GM12891 (cell line): Measurements from ENCODE around the gene FAF1.

Source experiments
- PAX5 ChIP-seq: IDR thresholded peaks from 2 replicates; pipeline ENCODE4 v1.6.1; 2011; ENCODE audit warnings: low read length, moderate library complexity, mild to moderate bottlenecking; ENCODE audit not compliant: insufficient read depth, severe bottlenecking
- POLR2A ChIP-seq: IDR thresholded peaks from 2 replicates; pipeline ENCODE4 v1.6.1; 2011; ENCODE audit warnings: low read depth, low read length, control low read depth
- POLR2AphosphoS5 ChIP-seq: IDR thresholded peaks from 2 replicates; pipeline ENCODE4 v1.6.1; 2011; ENCODE audit warnings: low read depth, low read length, control low read depth
- POU2F2 ChIP-seq: IDR thresholded peaks from 2 replicates; pipeline ENCODE4 v1.6.1; 2011; ENCODE audit warnings: low read depth, mild to moderate bottlenecking, control low read depth, low read length, moderate library complexity
- SPI1 ChIP-seq: IDR thresholded peaks from 2 replicates; pipeline ENCODE4 v1.6.1; 2011; ENCODE audit warnings: low read depth, low read length, control low read depth
- TAF1 ChIP-seq: IDR thresholded peaks from 2 replicates; pipeline ENCODE4 v1.6.1; 2011; ENCODE audit warnings: low read depth, low read length, control low read depth

DNA sequence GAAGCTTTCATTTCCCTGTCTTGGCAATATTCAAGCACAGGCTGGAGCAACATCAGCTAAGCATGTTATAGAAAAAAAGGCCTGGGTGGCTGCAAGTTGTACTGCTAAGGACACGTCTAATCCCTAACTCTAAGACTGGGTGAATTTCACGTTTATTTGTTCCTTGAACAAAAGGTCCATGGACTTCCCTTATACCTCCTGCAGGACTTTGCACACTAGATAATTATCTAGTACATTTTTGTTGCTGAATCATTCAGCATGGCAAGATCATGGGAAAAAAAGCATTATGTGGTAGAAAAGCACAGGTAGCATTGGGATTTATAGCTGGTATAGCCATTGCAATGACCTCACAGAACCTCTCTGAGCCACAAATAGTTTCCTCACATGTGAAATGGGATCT, 406.1 kb downstream of the FAF1 start:
- no peak for TF ChIP-seq SPI1
- no peak for TF ChIP-seq POLR2A
- no peak for TF ChIP-seq PAX5
- no peak for TF ChIP-seq TAF1
- TF ChIP-seq POLR2AphosphoS5, result no peak
- no peak for TF ChIP-seq POU2F2
